Uterus (tissue), 4 donors: Measurements from ENCODE around the gene FMNL3. TPM values are rescaled to one million over a fixed set of nuclear protein-coding genes. Genes with fewer than 3 reads are reported as not detected.
"Not testable (repeated sequence)": the region's sequence is repeated elsewhere in the genome, so short reads cannot be mapped to it uniquely, and the experiment has no call there.

Experiments used
- DNase-seq, 2 donors: peaks; one replicate each; pipeline ENCODE4 v3.0.0-alpha.2; 2019 to 2020
- H3K27ac ChIP-seq, 2 donors: fragments of 200-600 bp; sonication (generic); 1 replicate in 1 of 2; 2 replicates in 1 of 2; pipeline ENCODE4 v1.5.1; 2016 to 2018
- H3K27me3 ChIP-seq, 2 donors: fragments of 200-600 bp; sonication (generic); one replicate each; pipeline ENCODE4 v1.5.1; 2018 to 2019; ENCODE audit warnings: control low read depth in 1 of 2
- H3K36me3 ChIP-seq, 2 donors: fragments of 200-600 bp; sonication (generic); one replicate each; pipeline ENCODE4 v1.5.1; 2019; ENCODE audit warnings: control low read depth in 1 of 2
- H3K4me1 ChIP-seq, 2 donors: fragments of 200-600 bp; sonication (generic); one replicate each; pipeline ENCODE4 v1.5.1; 2018 to 2019; ENCODE audit warnings: control low read depth in 1 of 2
- H3K4me3 ChIP-seq, 2 donors: fragments of 200-600 bp; sonication (generic); 1 replicate in 1 of 2; 2 replicates in 1 of 2; pipeline ENCODE4 v1.5.1; 2018 to 2019; ENCODE audit warnings: mild to moderate bottlenecking in 1 of 2
- H3K9me3 ChIP-seq, 2 donors: fragments of 200-600 bp; sonication (generic); one replicate each; pipeline ENCODE4 v1.5.1; 2019; ENCODE audit warnings: control low read depth in 1 of 2
- CTCF ChIP-seq, 4 experiments: fragments of 200-600 bp in 2 of 4; fragments of 450-650 bp in 2 of 4; sonication (generic) in 2 of 4; IDR thresholded peaks; one replicate each; pipeline ENCODE4 v1.5.1; 2016 to 2019; ENCODE audit warnings: antibody characterized with exemption in 4 of 4, mild to moderate bottlenecking in 2 of 4, moderate library complexity in 1 of 4
- POLR2A ChIP-seq, 2 donors: fragments of 450-650 bp; IDR thresholded peaks; one replicate each; pipeline ENCODE4 v1.6.1; 2016; ENCODE audit warnings: antibody characterized with exemption in 2 of 2, mild to moderate bottlenecking in 1 of 2, moderate library complexity in 1 of 2
- intact Hi-C: fragments of 100-400 bp; cut with DNase I; formaldehyde crosslinking; loops from one replicate; pipeline ENCODE4 v1.15.1; 2023; ENCODE audit warnings: low total_unique reads
- total RNA-seq, 4 donors: library from RNA; depleted of rRNA in 3 of 4; stranded (reverse); fragments of >200 nt in 3 of 4; gene quantifications; one replicate each; pipeline versions ENCODE4 v1.1.0 to v1.2.4, GENCODE V29; 2014 to 2023
- donor health status: DM: yes; HTN: yes; CAD: no.

Gene FMNL3
- total RNA-seq, 4 donors from 2014 or later: 3.3 to 45.7 (median 20.4) TPM

GRCh38 chr12:49733219-49734017, 26.2 kb upstream of the FMNL3 start:
- Histone ChIP-seq H3K4me3 (no peak overlapping the region), H3K27ac (no peak overlapping the region), H3K36me3 (no peaks in the 10 kb centered on the region), H3K27me3 (no peaks in the 10 kb centered on the region), H3K9me3 (no peaks in the 10 kb centered on the region), H3K4me1 (no peaks in the 10 kb centered on the region)
- no peak for TF ChIP-seq CTCF (IDR thresholded peaks at IDR 0.05)
- TF ChIP-seq POLR2A (IDR thresholded peaks at IDR 0.05): no peak
- no peak for DNase-seq
- intact Hi-C loops: no loop called here

DNA sequence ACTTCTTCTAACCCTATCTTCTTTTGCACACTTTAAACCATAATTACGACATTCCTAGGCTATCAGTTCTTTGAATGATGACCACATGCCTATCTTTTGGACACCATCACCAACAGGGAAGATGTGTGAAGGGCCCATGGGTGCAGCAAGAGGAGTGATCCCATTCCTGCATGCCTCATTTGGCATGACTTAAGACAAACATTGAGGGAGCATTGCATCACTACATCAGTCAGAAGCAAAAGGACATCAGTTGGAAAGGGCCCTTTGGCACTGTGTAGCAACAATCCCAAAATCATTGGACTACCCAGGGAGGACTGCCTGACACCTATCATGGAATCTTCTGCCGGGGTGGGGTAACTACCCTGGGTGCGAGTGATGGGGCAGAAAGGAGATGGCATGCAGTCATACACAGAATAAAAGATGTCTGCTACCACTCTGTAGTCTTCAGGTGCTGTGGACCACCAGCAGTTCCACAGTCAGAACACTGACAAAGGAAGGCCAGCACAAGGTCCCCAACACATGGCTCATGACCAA, 23.4 kb upstream of the FMNL3 start:
- TF ChIP-seq CTCF (IDR thresholded peaks at IDR 0.05) (no peak), POLR2A (IDR thresholded peaks at IDR 0.05) (no peak)
- H3K27ac ChIP-seq: no peak overlapping the region
- no peak for DNase-seq
- H3K9me3 ChIP-seq: no peaks in the 10 kb centered on the region
- H3K4me3 ChIP-seq: no peak overlapping the region
- intact Hi-C loops: no loop called here
- H3K27me3 ChIP-seq: no peaks in the 10 kb centered on the region
- no peaks in the 10 kb centered on the region for H3K36me3 ChIP-seq
- H3K4me1 ChIP-seq: no peaks in the 10 kb centered on the region

GRCh38 chr12:49730050-49730449, 22.8 kb upstream of the FMNL3 start:
- no peak for TF ChIP-seq POLR2A (IDR thresholded peaks at IDR 0.05)
- TF ChIP-seq CTCF (IDR thresholded peaks at IDR 0.05): no peak
- DNase-seq: no peak
- H3K4me1 ChIP-seq: no peaks in the 10 kb centered on the region
- H3K9me3 ChIP-seq: no peaks in the 10 kb centered on the region
- H3K27me3 ChIP-seq: no peaks in the 10 kb centered on the region
- no peak overlapping the region for H3K4me3 ChIP-seq
- H3K36me3 ChIP-seq: no peaks in the 10 kb centered on the region
- intact Hi-C loops: no loop called here
- H3K27ac ChIP-seq: no peak overlapping the region

GRCh38 chr12:49728446-49728845, 21.2 kb upstream of the FMNL3 start:
- no peak overlapping the region for H3K27ac ChIP-seq
- H3K4me1 ChIP-seq: no peaks in the 10 kb centered on the region
- H3K9me3 ChIP-seq: no peaks in the 10 kb centered on the region
- TF ChIP-seq POLR2A (IDR thresholded peaks at IDR 0.05) (no peak), CTCF (IDR thresholded peaks at IDR 0.05) (no peak)
- no peak overlapping the region for H3K4me3 ChIP-seq
- no peaks in the 10 kb centered on the region for H3K27me3 ChIP-seq
- no peaks in the 10 kb centered on the region for H3K36me3 ChIP-seq
- intact Hi-C loops: no loop called here
- DNase-seq: no peak

- H3K4me1 ChIP-seq, H3K9me3 ChIP-seq, H3K27ac ChIP-seq, H3K36me3 ChIP-seq, DNase-seq, intact Hi-C loops, H3K4me3 ChIP-seq, H3K27me3 ChIP-seq: not testable (repeated sequence)
Measured at GRCh38 chr12:49721355-49721754, 14.2 kb upstream of the FMNL3 start.
